Mesendoderm (in vitro differentiated cells): Measurements from ENCODE around the gene RNU5B-1.

ENCODE experiments used
- DNase-seq: peaks from one replicate; pipeline ENCODE4 v3.0.0; 2013
- H2AK5ac ChIP-seq: 2 replicates; pipeline ENCODE4 v1.6.1; 2013; ENCODE audit warnings: low read length, inconsistent platforms
- H2BK120ac ChIP-seq: 2 replicates; pipeline ENCODE4 v1.6.1; 2013; ENCODE audit warnings: low read depth, mild to moderate bottlenecking, low read length, moderate library complexity, mixed read lengths
- H2BK15ac ChIP-seq: replicated peaks from 2 replicates; pipeline ENCODE4 v1.6.1; 2013; ENCODE audit warnings: low read depth, mild to moderate bottlenecking, moderate library complexity
- H2BK5ac ChIP-seq: 2 replicates; pipeline ENCODE4 v1.6.1; 2013; ENCODE audit warnings: low read length, inconsistent platforms
- H3K18ac ChIP-seq: 2 replicates; pipeline ENCODE4 v1.6.1; 2013; ENCODE audit warnings: mild to moderate bottlenecking, low read length, mixed read lengths
- H3K23ac ChIP-seq: one replicate; pipeline ENCODE4 v1.6.1; 2013; ENCODE audit warnings: low read length
- H3K27ac ChIP-seq: 2 replicates; pipeline ENCODE4 v1.5.1; 2013; ENCODE audit warnings: low read depth, mild to moderate bottlenecking, inconsistent platforms, low read length, moderate library complexity
- H3K27me3 ChIP-seq: 2 replicates; pipeline ENCODE4 v1.6.1; 2013; ENCODE audit warnings: low read length, control low read depth, mild to moderate bottlenecking, inconsistent platforms; ENCODE audit not compliant: insufficient read depth, poor library complexity
- H3K36me3 ChIP-seq: 2 replicates; pipeline ENCODE4 v1.6.1; 2013; ENCODE audit warnings: low read length, inconsistent platforms; ENCODE audit not compliant: control insufficient read depth, insufficient read depth
- H3K4ac ChIP-seq: one replicate; pipeline ENCODE4 v1.6.1; 2013; ENCODE audit warnings: low read depth, mild to moderate bottlenecking, low read length, moderate library complexity
- H3K4me1 ChIP-seq: 2 replicates; pipeline ENCODE4 v1.6.1; 2013; ENCODE audit warnings: low read depth, low read length, inconsistent platforms; ENCODE audit not compliant: control insufficient read depth
- H3K4me2 ChIP-seq: 2 replicates; pipeline ENCODE4 v1.6.1; 2013; ENCODE audit warnings: low read length
- H3K4me3 ChIP-seq: 2 replicates; pipeline ENCODE4 v1.5.1; 2013; ENCODE audit warnings: mild to moderate bottlenecking, low read length
- H3K56ac ChIP-seq: one replicate; pipeline ENCODE4 v1.6.1; 2013; ENCODE audit warnings: low read length
- H3K79me1 ChIP-seq: 2 replicates; pipeline ENCODE4 v1.6.1; 2013; ENCODE audit warnings: low read length, inconsistent platforms
- H3K79me2 ChIP-seq: 2 replicates; pipeline ENCODE4 v1.6.1; 2013; ENCODE audit warnings: mild to moderate bottlenecking, low read length; ENCODE audit not compliant: control insufficient read depth, insufficient read depth
- H3K9ac ChIP-seq: 2 replicates; pipeline ENCODE4 v1.6.1; 2013; ENCODE audit warnings: low read length, inconsistent platforms
- H4K5ac ChIP-seq: one replicate; pipeline ENCODE4 v1.6.1; 2013; ENCODE audit warnings: low read length
- H4K8ac ChIP-seq: one replicate; pipeline ENCODE4 v1.6.1; 2013; ENCODE audit warnings: low read depth, mild to moderate bottlenecking, control low read depth, low read length, moderate library complexity
- WGBS: extraction: QIAGEN DNeasy Blood & Tissue Kit; methylation state at CpG from one replicate; pipeline ENCODE4 v1.1.7; 2013; ENCODE audit warnings: low lambda C conversion rate, missing lambda C conversion rate; ENCODE audit not compliant: insufficient coverage; ENCODE audit errors: extremely low coverage; 5-methylcytosine and 5-hydroxymethylcytosine counted together

The RNU5B-1 gene

GRCh38 chr15:65305150-65305758 is 777 bp downstream of the RNU5B-1 start:
- no peak overlapping the region for H2BK120ac ChIP-seq
- H3K36me3 ChIP-seq = no peaks in the 10 kb centered on the region
- H2BK5ac ChIP-seq = no peak overlapping the region
- no peak overlapping the region for H4K5ac ChIP-seq
- H3K23ac ChIP-seq = no peak overlapping the region
- H3K27me3 ChIP-seq = no peaks in the 10 kb centered on the region
- H2BK15ac ChIP-seq = no peak overlapping the region
- H3K56ac ChIP-seq = peak overlapping the region; percentile 10
- no peak overlapping the region for H3K9ac ChIP-seq
- H3K18ac ChIP-seq = no peak overlapping the region
- H3K79me2 ChIP-seq = no peaks in the 10 kb centered on the region
- H3K79me1 ChIP-seq = no peaks in the 10 kb centered on the region
- no peaks in the 10 kb centered on the region for H3K4me1 ChIP-seq
- H3K4me3 ChIP-seq = no peak overlapping the region
- no peak overlapping the region for H2AK5ac ChIP-seq
- H3K27ac ChIP-seq = peak overlapping the region; percentile 11
- no peak overlapping the region for H3K4ac ChIP-seq
- WGBS = no CpG with 5 or more reads among the region's 14 CpGs
- no peak overlapping the region for H3K4me2 ChIP-seq
- H4K8ac ChIP-seq = no peak overlapping the region
- DNase-seq = no peak

DNA sequence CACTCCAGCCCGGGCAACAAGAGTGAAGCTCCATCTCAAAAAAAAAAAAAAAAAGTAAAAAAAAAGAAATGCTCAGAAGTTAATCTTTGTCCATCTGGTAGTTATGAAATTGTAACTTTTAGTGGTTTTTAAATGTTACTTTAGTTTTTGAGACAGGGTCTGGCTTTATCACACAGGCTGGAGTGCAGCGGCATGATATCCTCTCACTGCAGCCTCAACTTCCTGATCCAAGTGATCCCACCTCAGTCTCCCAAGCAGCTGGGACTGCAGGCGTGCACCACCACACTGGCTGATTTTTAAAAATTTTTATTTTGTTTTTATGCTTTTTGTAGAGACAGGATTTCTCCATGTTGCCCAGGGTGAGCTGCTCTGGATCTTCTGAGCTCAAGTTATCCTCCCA is 1.3 kb downstream of the RNU5B-1 start:
- Histone ChIP-seq H3K36me3 (no peaks in the 10 kb centered on the region), H3K27me3 (no peaks in the 10 kb centered on the region), H2BK15ac (no peak overlapping the region), H2BK5ac (no peak overlapping the region), H3K4me2 (no peak overlapping the region), H3K9ac (no peak overlapping the region), H3K23ac (no peak overlapping the region), H2AK5ac (no peak overlapping the region), H3K79me2 (no peaks in the 10 kb centered on the region), H3K4me1 (no peaks in the 10 kb centered on the region), H3K79me1 (no peaks in the 10 kb centered on the region), H3K18ac (no peak overlapping the region), H4K5ac (no peak overlapping the region), H3K27ac (no peak overlapping the region), H3K56ac (no peak overlapping the region), H2BK120ac (no peak overlapping the region), H3K4ac (no peak overlapping the region), H4K8ac (no peak overlapping the region), H3K4me3 (no peak overlapping the region)
- no CpG with 5 or more reads among the region's 3 CpGs for WGBS
- DNase-seq = no peak

DNA sequence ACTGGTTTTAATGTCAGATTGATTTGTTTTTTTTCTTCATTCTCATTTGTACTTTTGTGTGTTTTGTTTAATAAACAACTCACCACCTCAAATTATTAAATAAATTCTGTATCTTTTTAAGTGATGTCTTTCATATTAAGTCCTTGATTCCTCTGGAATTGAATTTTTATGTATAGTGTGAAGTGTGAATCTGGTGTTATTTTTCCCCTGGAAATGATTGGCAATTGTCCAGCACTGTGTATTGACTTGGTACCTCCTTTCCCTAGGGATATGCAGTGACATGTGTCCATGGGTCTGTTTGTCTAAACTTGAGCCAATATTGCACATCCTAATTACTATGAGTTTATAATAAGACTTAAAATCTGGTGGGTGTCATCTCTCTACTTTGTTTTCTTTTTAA is 2.1 kb downstream of the RNU5B-1 start:
- H3K9ac ChIP-seq = no peak overlapping the region
- H3K79me2 ChIP-seq = no peaks in the 10 kb centered on the region
- H3K4me3 ChIP-seq = no peak overlapping the region
- no peak overlapping the region for H2AK5ac ChIP-seq
- H4K5ac ChIP-seq = no peak overlapping the region
- H2BK15ac ChIP-seq = no peak overlapping the region
- H2BK120ac ChIP-seq = no peak overlapping the region
- H3K4me2 ChIP-seq = no peak overlapping the region
- no peak overlapping the region for H3K27ac ChIP-seq
- H3K4me1 ChIP-seq = no peaks in the 10 kb centered on the region
- no peaks in the 10 kb centered on the region for H3K36me3 ChIP-seq
- H3K4ac ChIP-seq = no peak overlapping the region
- no peak overlapping the region for H2BK5ac ChIP-seq
- H3K79me1 ChIP-seq = no peaks in the 10 kb centered on the region
- no peak overlapping the region for H3K18ac ChIP-seq
- H3K23ac ChIP-seq = no peak overlapping the region
- H3K27me3 ChIP-seq = no peaks in the 10 kb centered on the region
- H4K8ac ChIP-seq = no peak overlapping the region
- no peak overlapping the region for H3K56ac ChIP-seq
- no peak for DNase-seq

DNA sequence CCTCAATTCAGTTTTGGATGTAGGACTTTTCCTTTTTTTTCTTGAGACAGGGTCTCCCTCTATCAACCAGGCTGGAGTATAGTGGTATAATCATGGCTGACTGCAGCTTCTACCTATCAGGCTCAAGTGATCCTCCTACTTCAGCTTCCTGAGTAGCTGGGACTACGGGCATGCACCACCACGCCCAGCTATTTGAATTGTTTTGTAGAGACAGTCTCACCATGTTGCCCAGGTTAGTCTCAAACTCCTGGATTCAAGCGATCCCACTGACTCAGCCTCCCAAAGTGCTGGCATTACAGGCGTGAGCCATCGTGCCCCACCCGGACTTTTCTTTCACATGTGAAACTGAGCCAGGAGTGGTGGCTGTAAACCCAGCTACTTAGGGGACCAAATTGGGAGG is 3.5 kb downstream of the RNU5B-1 start:
- H3K4me1 ChIP-seq = no peaks in the 10 kb centered on the region
- H3K4ac ChIP-seq = no peak overlapping the region
- no peak for DNase-seq
- H3K27me3 ChIP-seq = no peaks in the 10 kb centered on the region
- H3K36me3 ChIP-seq = no peaks in the 10 kb centered on the region
- H3K9ac ChIP-seq = no peak overlapping the region
- H2BK15ac ChIP-seq = no peak overlapping the region
- H3K23ac ChIP-seq = no peak overlapping the region
- no peak overlapping the region for H3K56ac ChIP-seq
- no peak overlapping the region for H2BK120ac ChIP-seq
- H4K8ac ChIP-seq = no peak overlapping the region
- H3K79me1 ChIP-seq = no peaks in the 10 kb centered on the region
- no peak overlapping the region for H2BK5ac ChIP-seq
- WGBS = no CpG with 5 or more reads among the region's 6 CpGs
- no peak overlapping the region for H3K4me3 ChIP-seq
- H3K27ac ChIP-seq = no peak overlapping the region
- no peak overlapping the region for H2AK5ac ChIP-seq
- H3K79me2 ChIP-seq = no peaks in the 10 kb centered on the region
- H4K5ac ChIP-seq = no peak overlapping the region
- no peak overlapping the region for H3K18ac ChIP-seq
- no peak overlapping the region for H3K4me2 ChIP-seq

- no peak overlapping the region for H3K18ac ChIP-seq
- no peaks in the 10 kb centered on the region for H3K36me3 ChIP-seq
- no peak overlapping the region for H4K5ac ChIP-seq
- H3K27ac ChIP-seq = no peak overlapping the region
- no peaks in the 10 kb centered on the region for H3K79me1 ChIP-seq
- DNase-seq = no peak
- H3K79me2 ChIP-seq = no peaks in the 10 kb centered on the region
- H3K4ac ChIP-seq = no peak overlapping the region
- no peak overlapping the region for H3K4me2 ChIP-seq
- H3K56ac ChIP-seq = no peak overlapping the region
- H2AK5ac ChIP-seq = no peak overlapping the region
- H2BK120ac ChIP-seq = no peak overlapping the region
- no peak overlapping the region for H4K8ac ChIP-seq
- H3K23ac ChIP-seq = no peak overlapping the region
- H2BK5ac ChIP-seq = no peak overlapping the region
- H3K9ac ChIP-seq = no peak overlapping the region
- H2BK15ac ChIP-seq = no peak overlapping the region
- no peaks in the 10 kb centered on the region for H3K27me3 ChIP-seq
- H3K4me3 ChIP-seq = no peak overlapping the region
- no CpG with 5 or more reads among the region's 12 CpGs for WGBS
- H3K4me1 ChIP-seq = no peaks in the 10 kb centered on the region
Measured at GRCh38 chr15:65309882-65310418, 5.5 kb downstream of the RNU5B-1 start.
